ENCODE measurements around the gene CACNG1.

CACNG1 gene

GRCh38 chr17:67044016-67044772, at the start of gene CACNG1:
Gene CACNG1 (plus strand): TSS chr17:67044554. CDS start chr17:67044661, 107 bp downstream.
- no peak for DNase-seq (ENCODE audit: low read depth)

GRCh38 chr17:66994930-66995535, 49.3 kb upstream of the CACNG1 start:
- no peak for DNase-seq (ENCODE audit: low read depth)

- DNase-seq (ENCODE audit: low read depth), result no peak
These were observed 48.4 kb upstream of the CACNG1 start for GRCh38 chr17:66995944-66996343.

GRCh38 chr17:66996926-66997325, 47.4 kb upstream of the CACNG1 start:
- no peak for DNase-seq (ENCODE audit: low read depth)

GRCh38 chr17:67003231-67003630, 41.1 kb upstream of the CACNG1 start:
- no peak for DNase-seq (ENCODE audit: low read depth)

GRCh38 chr17:67004181-67004580, 40.2 kb upstream of the CACNG1 start:
- no peak for DNase-seq (ENCODE audit: low read depth)

- no peak for DNase-seq (ENCODE audit: low read depth)
These were observed 37.1 kb upstream of the CACNG1 start for GRCh38 chr17:67007266-67007665.

GRCh38 chr17:67008101-67008500, 36.3 kb upstream of the CACNG1 start:
- DNase-seq (ENCODE audit: low read depth), result no peak

GRCh38 chr17:67011527-67012175, 32.7 kb upstream of the CACNG1 start:
- no peak for DNase-seq (ENCODE audit: low read depth)

- no peak for DNase-seq (ENCODE audit: low read depth)
These were observed 30.5 kb upstream of the CACNG1 start for GRCh38 chr17:67013891-67014290.

GRCh38 chr17:67015001-67015400, 29.4 kb upstream of the CACNG1 start:
- DNase-seq (ENCODE audit: low read depth), result no peak

GRCh38 chr17:67016039-67016762, 28.2 kb upstream of the CACNG1 start:
- DNase-seq (ENCODE audit: low read depth), result no peak

GRCh38 chr17:67017910-67018309, 26.4 kb upstream of the CACNG1 start:
- DNase-seq (ENCODE audit: low read depth), result no peak

- no peak for DNase-seq (ENCODE audit: low read depth)
These were observed 25.6 kb upstream of the CACNG1 start for GRCh38 chr17:67018471-67019434.

GRCh38 chr17:67019809-67020208, 24.5 kb upstream of the CACNG1 start:
- DNase-seq (ENCODE audit: low read depth), result no peak

GRCh38 chr17:67020293-67020766, 24.0 kb upstream of the CACNG1 start:
- DNase-seq (ENCODE audit: low read depth), result no peak

GRCh38 chr17:67021196-67021595, 23.2 kb upstream of the CACNG1 start:
- DNase-seq (ENCODE audit: low read depth), result no peak

- no peak for DNase-seq (ENCODE audit: low read depth)
These were observed 22.5 kb upstream of the CACNG1 start for GRCh38 chr17:67021743-67022450.

GRCh38 chr17:67022451-67022810, 21.9 kb upstream of the CACNG1 start:
- no peak for DNase-seq (ENCODE audit: low read depth)

- DNase-seq (ENCODE audit: low read depth), result no peak
These were observed 19.6 kb upstream of the CACNG1 start for GRCh38 chr17:67024736-67025135.
